Gastroesophageal sphincter (tissue), 3 donors: ENCODE data around the gene LIMA1.

Source experiments
- POLR2A ChIP-seq, 2 donors: fragments of 450-650 bp; IDR thresholded peaks; one replicate each; pipeline ENCODE4 v1.6.1; 2017; ENCODE audit warnings: antibody characterized with exemption in 2 of 2, mild to moderate bottlenecking in 2 of 2, moderate library complexity in 1 of 2
- TF ChIP-seq, protein P1 (sequence below), 4 experiments: fragments of 200-600 bp in 2 of 4; fragments of 450-650 bp in 2 of 4; sonication (generic) in 1 of 4; IDR thresholded peaks; one replicate each; pipeline ENCODE4 v1.5.1; 2017 to 2019; ENCODE audit warnings: antibody characterized with exemption in 4 of 4, mild to moderate bottlenecking in 2 of 4, moderate library complexity in 2 of 4

DNA sequence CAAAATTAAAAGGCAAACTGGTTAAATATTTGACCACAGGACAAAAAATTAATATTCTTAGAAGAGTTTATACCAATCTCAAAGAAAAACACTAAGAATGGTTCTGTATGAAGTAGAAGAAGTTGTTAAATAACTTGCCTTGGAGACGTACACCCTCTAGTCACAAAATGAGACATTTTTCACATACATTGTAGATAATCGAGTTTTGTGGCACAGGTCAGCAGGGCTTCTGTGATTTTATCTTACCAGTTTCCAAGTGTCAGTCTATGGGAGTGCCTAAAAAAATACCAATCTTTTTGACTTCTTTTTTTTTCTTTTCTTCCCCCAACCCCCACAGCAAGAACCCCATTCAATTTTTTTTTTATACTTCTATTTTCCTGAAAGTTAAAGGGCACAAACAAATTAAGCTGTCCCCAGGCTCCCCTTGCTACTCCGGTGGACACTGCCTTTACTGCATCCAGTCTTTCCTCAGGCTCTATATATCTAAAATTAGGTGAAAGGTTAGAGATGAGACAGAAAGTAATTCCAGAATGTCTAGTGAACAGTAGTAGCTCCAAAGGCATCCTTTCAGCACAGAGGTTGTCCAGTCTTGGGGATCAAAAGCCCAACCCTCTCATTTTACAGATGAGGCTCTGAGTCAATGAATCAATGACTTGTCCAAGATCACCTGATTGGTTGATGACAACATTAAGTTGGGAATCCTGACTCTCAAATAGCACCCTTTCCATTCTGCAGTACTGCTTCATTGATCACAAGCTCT lies 6.2 kb downstream of the LIMA1 start:
- TF ChIP-seq, protein P1, sequence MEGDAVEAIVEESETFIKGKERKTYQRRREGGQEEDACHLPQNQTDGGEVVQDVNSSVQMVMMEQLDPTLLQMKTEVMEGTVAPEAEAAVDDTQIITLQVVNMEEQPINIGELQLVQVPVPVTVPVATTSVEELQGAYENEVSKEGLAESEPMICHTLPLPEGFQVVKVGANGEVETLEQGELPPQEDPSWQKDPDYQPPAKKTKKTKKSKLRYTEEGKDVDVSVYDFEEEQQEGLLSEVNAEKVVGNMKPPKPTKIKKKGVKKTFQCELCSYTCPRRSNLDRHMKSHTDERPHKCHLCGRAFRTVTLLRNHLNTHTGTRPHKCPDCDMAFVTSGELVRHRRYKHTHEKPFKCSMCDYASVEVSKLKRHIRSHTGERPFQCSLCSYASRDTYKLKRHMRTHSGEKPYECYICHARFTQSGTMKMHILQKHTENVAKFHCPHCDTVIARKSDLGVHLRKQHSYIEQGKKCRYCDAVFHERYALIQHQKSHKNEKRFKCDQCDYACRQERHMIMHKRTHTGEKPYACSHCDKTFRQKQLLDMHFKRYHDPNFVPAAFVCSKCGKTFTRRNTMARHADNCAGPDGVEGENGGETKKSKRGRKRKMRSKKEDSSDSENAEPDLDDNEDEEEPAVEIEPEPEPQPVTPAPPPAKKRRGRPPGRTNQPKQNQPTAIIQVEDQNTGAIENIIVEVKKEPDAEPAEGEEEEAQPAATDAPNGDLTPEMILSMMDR (IDR thresholded peaks at IDR 0.05), result no peak
- no peak for TF ChIP-seq POLR2A (IDR thresholded peaks at IDR 0.05)
